ENCODE data around the gene COMP. TPM values are rescaled to one million over a fixed set of nuclear protein-coding genes. Genes with fewer than 3 reads are reported as not detected.

Gene COMP
- polyA plus RNA-seq, 1 of the 3 experiments (the other 2 are of a cell fraction) = 0.26 TPM

GRCh38 chr19:18785179-18786124 is 5.7 kb downstream of the COMP start:
- Histone ChIP-seq H3K27ac (ENCODE audit: low read depth in 2 of 2, low read length in 1 of 2) (no peak overlapping the region; a peak in 1 of 4 replicates), H3K9me3 (no peaks in the 10 kb centered on the region), H3K36me3 (replicated peaks in 1 of 2; ENCODE audit: control insufficient read depth in 1 of 2, insufficient read depth in 2 of 2, low read length in 1 of 2) (no peaks in the 10 kb centered on the region), H3K4me2 (0 out of 2 replicates have a peak overlapping the region, but pooled peaks have one; percentile 56), H4K20me1 (ENCODE audit: insufficient read depth) (no peaks in the 10 kb centered on the region), H3K9ac (no peak overlapping the region), H3K27me3 (ENCODE audit: insufficient read depth) (peaks cover 37% of the 10 kb centered on the region), H2AFZ (ENCODE audit: low read depth) (no peak overlapping the region), H3K4me3 (ENCODE audit: low read depth in 2 of 2, low read length in 1 of 2) (peak overlapping the region; percentile 12 to 35; a peak in 2 of 4 replicates), H3K9me2 (no peaks in the 10 kb centered on the region), H3K79me2 (ENCODE audit: insufficient read depth) (no peaks in the 10 kb centered on the region), H3F3A (replicated peaks; ENCODE audit: insufficient read depth) (peaks cover 9% of the 10 kb centered on the region), H3K4me1 (ENCODE audit: control insufficient read depth in 1 of 2, insufficient read depth in 2 of 2, low read depth in 1 of 2, low read length in 1 of 2) (peaks cover 0 to 20% of the 10 kb centered on the region in 2 experiments; a peak in 1 of 4 replicates)
- peak; percentile 100 for DNase-seq
- ChIA-PET POLR2A (no interaction called here), CTCF (interaction anchor here (1.0 to 2.2 kb wide), 6 partner anchors 14 to 324 kb away, joined by 3 to 14 read pairs (median 3); no protein-coding TSS in a partner anchor)
- TF ChIP-seq USF2 (IDR thresholded peaks at IDR 0.05; ENCODE audit: borderline replicate concordance, low read depth, low read length) (no peak), FOXM1 (IDR thresholded peaks at IDR 0.05; ENCODE audit: low read depth) (no peak), MEF2A (IDR thresholded peaks at IDR 0.05; ENCODE audit: borderline replicate concordance, low read depth) (no peak), EP300 (IDR thresholded peaks at IDR 0.05; ENCODE audit: borderline replicate concordance in 1 of 2, low read depth in 1 of 2, low read length in 1 of 2) (no peak), JUND (IDR thresholded peaks at IDR 0.05) (no peak), PBX3 (IDR thresholded peaks at IDR 0.05) (no peak), RAD21 (IDR thresholded peaks at IDR 0.05; ENCODE audit: low read length) (no peak), SMC3 (IDR thresholded peaks at IDR 0.05; ENCODE audit: low read depth, low read length) (no peak), USF1 (IDR thresholded peaks at IDR 0.05; ENCODE audit: borderline replicate concordance, low read depth) (no peak), RCOR1 (IDR thresholded peaks at IDR 0.05; ENCODE audit: low read length) (no peak), TEAD4 (IDR thresholded peaks at IDR 0.05; ENCODE audit: borderline replicate concordance, insufficient read depth) (no peak), TAF1 (IDR thresholded peaks at IDR 0.05; ENCODE audit: borderline replicate concordance, low read depth, low read length) (no peak), GATA2 (CRISPR knock-in tag; IDR thresholded peaks at IDR 0.05) (no peak), EZH2phosphoT487 (IDR thresholded peaks at IDR 0.05; ENCODE audit: borderline replicate concordance, low read depth) (no peak)
- TF ChIP-seq, protein P1, sequence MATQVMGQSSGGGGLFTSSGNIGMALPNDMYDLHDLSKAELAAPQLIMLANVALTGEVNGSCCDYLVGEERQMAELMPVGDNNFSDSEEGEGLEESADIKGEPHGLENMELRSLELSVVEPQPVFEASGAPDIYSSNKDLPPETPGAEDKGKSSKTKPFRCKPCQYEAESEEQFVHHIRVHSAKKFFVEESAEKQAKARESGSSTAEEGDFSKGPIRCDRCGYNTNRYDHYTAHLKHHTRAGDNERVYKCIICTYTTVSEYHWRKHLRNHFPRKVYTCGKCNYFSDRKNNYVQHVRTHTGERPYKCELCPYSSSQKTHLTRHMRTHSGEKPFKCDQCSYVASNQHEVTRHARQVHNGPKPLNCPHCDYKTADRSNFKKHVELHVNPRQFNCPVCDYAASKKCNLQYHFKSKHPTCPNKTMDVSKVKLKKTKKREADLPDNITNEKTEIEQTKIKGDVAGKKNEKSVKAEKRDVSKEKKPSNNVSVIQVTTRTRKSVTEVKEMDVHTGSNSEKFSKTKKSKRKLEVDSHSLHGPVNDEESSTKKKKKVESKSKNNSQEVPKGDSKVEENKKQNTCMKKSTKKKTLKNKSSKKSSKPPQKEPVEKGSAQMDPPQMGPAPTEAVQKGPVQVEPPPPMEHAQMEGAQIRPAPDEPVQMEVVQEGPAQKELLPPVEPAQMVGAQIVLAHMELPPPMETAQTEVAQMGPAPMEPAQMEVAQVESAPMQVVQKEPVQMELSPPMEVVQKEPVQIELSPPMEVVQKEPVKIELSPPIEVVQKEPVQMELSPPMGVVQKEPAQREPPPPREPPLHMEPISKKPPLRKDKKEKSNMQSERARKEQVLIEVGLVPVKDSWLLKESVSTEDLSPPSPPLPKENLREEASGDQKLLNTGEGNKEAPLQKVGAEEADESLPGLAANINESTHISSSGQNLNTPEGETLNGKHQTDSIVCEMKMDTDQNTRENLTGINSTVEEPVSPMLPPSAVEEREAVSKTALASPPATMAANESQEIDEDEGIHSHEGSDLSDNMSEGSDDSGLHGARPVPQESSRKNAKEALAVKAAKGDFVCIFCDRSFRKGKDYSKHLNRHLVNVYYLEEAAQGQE (IDR thresholded peaks at IDR 0.05; ENCODE audit: low read depth, low read length) = no peak
- 8% methylated on average over 33 of the region's 65 CpGs for WGBS (ENCODE audit: low lambda C conversion rate)

All from SK-N-SH (cell line).